Mesothelial cell of epicardium (in vitro differentiated cells): Measurements from ENCODE around the gene IYD. TPM values are rescaled to one million over a fixed set of nuclear protein-coding genes. Genes with fewer than 3 reads are reported as not detected.
"Not testable (repeated sequence)": the region's sequence is repeated elsewhere in the genome, so short reads cannot be mapped to it uniquely, and the experiment has no call there.

Source experiments
- DNase-seq, 2 experiments: peaks; one replicate each; pipeline ENCODE4 v3.0.0; 2021; ENCODE audit warnings: low spot score in 2 of 2; ENCODE audit not compliant: unreplicated experiment in 2 of 2
- H3K27ac Mint-ChIP-seq: 2 replicates; pipeline ENCODE4 v1.8.0; 2021; ENCODE audit warnings: mixed read lengths
- H3K27me3 Mint-ChIP-seq: 2 replicates; pipeline ENCODE4 v1.8.0; 2021; ENCODE audit warnings: low read depth, mixed read lengths
- H3K36me3 Mint-ChIP-seq: 2 replicates; pipeline ENCODE4 v1.8.0; 2021; ENCODE audit warnings: mixed read lengths
- H3K4me1 Mint-ChIP-seq: 2 replicates; pipeline ENCODE4 v1.8.0; 2021; ENCODE audit warnings: mixed read lengths
- H3K4me3 Mint-ChIP-seq: 2 replicates; pipeline ENCODE4 v1.8.0; 2021; ENCODE audit warnings: mild to moderate bottlenecking, moderate library complexity, mixed read lengths
- H3K9me3 Mint-ChIP-seq: 2 replicates; pipeline ENCODE4 v1.8.0; 2021; ENCODE audit warnings: mixed read lengths
- CTCF ChIP-seq: fragments of 200-600 bp; sonication (generic); IDR thresholded peaks from one replicate; pipeline ENCODE4 v1.5.0; 2021; ENCODE audit warnings: antibody characterized with exemption; ENCODE audit not compliant: unreplicated experiment
- total RNA-seq: library from RNA; stranded (reverse); gene quantifications from 3 replicates; pipeline ENCODE4 v1.2.1, GENCODE V29; 2021

The IYD gene
- total RNA-seq, 1 donor from 2014 or later: not detected

GRCh38 chr6:150372051-150372450, 3.2 kb downstream of the IYD start:
- Mint-ChIP-seq H3K27me3 (peaks cover 42% of the 10 kb centered on the region), H3K36me3 (no peaks in the 10 kb centered on the region), H3K9me3 (no peaks in the 10 kb centered on the region), H3K27ac (no peak overlapping the region), H3K4me3 (no peak overlapping the region), H3K4me1 (no peaks in the 10 kb centered on the region)
- DNase-seq: no peak
- TF ChIP-seq CTCF: no peak

- H3K27ac Mint-ChIP-seq: no peak overlapping the region
- no peaks in the 10 kb centered on the region for H3K9me3 Mint-ChIP-seq
- no peak for DNase-seq
- H3K4me1 Mint-ChIP-seq: no peaks in the 10 kb centered on the region
- peaks cover 46% of the 10 kb centered on the region for H3K27me3 Mint-ChIP-seq
- no peak overlapping the region for H3K4me3 Mint-ChIP-seq
- no peak for TF ChIP-seq CTCF
- H3K36me3 Mint-ChIP-seq: no peaks in the 10 kb centered on the region
Measured at GRCh38 chr6:150373260-150373701, 4.5 kb downstream of the IYD start.

GRCh38 chr6:150374346-150374745, 5.5 kb downstream of the IYD start:
- H3K4me3 Mint-ChIP-seq, H3K36me3 Mint-ChIP-seq, H3K4me1 Mint-ChIP-seq, H3K27ac Mint-ChIP-seq, H3K9me3 Mint-ChIP-seq, DNase-seq: not testable (repeated sequence)
- H3K27me3 Mint-ChIP-seq: peaks cover 50% of the 10 kb centered on the region

- H3K36me3 Mint-ChIP-seq: no peaks in the 10 kb centered on the region
- no peak for DNase-seq
Measured at GRCh38 chr6:150377211-150377781, 8.5 kb downstream of the IYD start.

DNA sequence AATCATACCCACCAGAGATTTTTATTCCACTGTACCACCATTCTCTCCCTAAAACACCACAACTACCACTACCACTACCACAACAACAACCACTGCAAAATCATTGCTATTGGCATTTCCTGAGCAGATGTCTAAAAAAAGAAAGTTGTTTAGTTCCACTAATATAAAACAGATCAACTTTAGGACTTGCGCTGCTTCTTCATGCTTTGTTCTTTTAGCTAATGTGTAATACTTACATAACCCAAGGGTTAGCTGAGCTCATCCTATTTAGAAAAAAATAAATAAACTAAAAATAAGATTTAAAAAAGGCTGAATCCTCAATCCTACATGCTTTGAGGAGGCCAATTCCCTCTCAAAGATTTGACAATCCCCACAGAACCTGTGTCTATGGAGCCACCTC, 11.4 kb downstream of the IYD start:
- TF ChIP-seq CTCF: no peak
- DNase-seq: no peak
- no peaks in the 10 kb centered on the region for H3K4me1 Mint-ChIP-seq
- H3K9me3 Mint-ChIP-seq: no peaks in the 10 kb centered on the region
- peaks cover 58% of the 10 kb centered on the region for H3K27me3 Mint-ChIP-seq
- H3K4me3 Mint-ChIP-seq: no peak overlapping the region
- no peak overlapping the region for H3K27ac Mint-ChIP-seq
- H3K36me3 Mint-ChIP-seq: no peaks in the 10 kb centered on the region

More at GRCh38 chr6:150377211-150377781, 8.5 kb downstream of the IYD start:
- H3K27me3 Mint-ChIP-seq: peaks cover 73% of the 10 kb centered on the region
- H3K4me3 Mint-ChIP-seq: no peak overlapping the region
- no peak for TF ChIP-seq CTCF
- no peak overlapping the region for H3K27ac Mint-ChIP-seq
- H3K9me3 Mint-ChIP-seq: no peaks in the 10 kb centered on the region
- no peaks in the 10 kb centered on the region for H3K4me1 Mint-ChIP-seq

DNA sequence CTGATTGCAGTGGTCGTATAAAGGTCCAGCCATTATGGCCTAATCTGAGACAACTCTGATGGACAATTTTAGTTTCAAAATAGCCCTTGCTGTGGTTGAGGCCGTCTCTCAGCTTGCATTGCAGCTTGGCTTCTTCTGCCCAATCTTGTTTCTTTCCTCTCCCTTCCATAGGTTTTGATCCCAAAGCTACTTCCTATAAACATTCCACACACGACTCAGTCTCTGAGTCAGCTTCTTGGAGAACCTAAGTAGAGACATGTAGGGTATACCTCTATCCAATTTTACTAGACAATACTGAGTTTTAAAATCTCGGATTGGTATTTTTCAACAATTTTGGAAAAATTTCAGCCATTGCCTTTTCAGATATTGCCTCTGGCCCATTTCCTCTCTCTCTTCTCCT, 13.4 kb downstream of the IYD start:
- no peaks in the 10 kb centered on the region for H3K4me1 Mint-ChIP-seq
- H3K36me3 Mint-ChIP-seq: no peaks in the 10 kb centered on the region
- peaks cover 43% of the 10 kb centered on the region for H3K27me3 Mint-ChIP-seq
- no peak for TF ChIP-seq CTCF
- DNase-seq: no peak
- H3K27ac Mint-ChIP-seq: no peak overlapping the region
- no peak overlapping the region for H3K4me3 Mint-ChIP-seq
- H3K9me3 Mint-ChIP-seq: peaks cover 4% of the 10 kb centered on the region
